H1 (cell line): Measurements from ENCODE around the gene RBMS1. TPM values are rescaled to one million over a fixed set of nuclear protein-coding genes. Genes with fewer than 3 reads are reported as not detected.

Experiments
- CTCF ChIA-PET: fragments of 300-600 bp; sonication (Branson Sonifier 250); formaldehyde crosslinking; loops from one replicate; lab custom pipeline; 2021; ENCODE audit not compliant: partially characterized antibody; lab: Charles Lee
- POLR2A ChIA-PET: fragments of 300-600 bp; sonication (Branson Sonifier 250); formaldehyde crosslinking; loops from one replicate; lab custom pipeline; 2021; ENCODE audit warnings: inconsistent platforms; ENCODE audit not compliant: partially characterized antibody; lab: Charles Lee
- DNase-seq, 2 experiments: peaks; one replicate each; pipeline versions ENCODE4 v3.0.0 to v3.0.0-alpha.2; 2010 to 2022; ENCODE audit warnings: low spot score in 2 of 2, low read depth in 1 of 2, mixed read lengths in 1 of 2
- FAIRE-seq: peaks from 2 replicates; lab custom pipeline; 2011; peaks lifted over from hg19 to GRCh38; lab: Jason Lieb, UNC
- H2AFZ ChIP-seq: 2 replicates; pipeline ENCODE4 v1.8.1; 2012; ENCODE audit warnings: low read length, inconsistent platforms
- H2AK5ac ChIP-seq: 2 replicates; pipeline ENCODE4 v1.6.1; 2013; ENCODE audit warnings: low read depth, low read length
- H2BK120ac ChIP-seq: replicated peaks from 2 replicates; pipeline ENCODE3; 2013; ENCODE audit warnings: low read depth, low read length, inconsistent platforms
- H2BK12ac ChIP-seq: 2 replicates; pipeline ENCODE4 v1.6.1; 2013; ENCODE audit warnings: low read depth, low read length
- H2BK15ac ChIP-seq: 2 replicates; pipeline ENCODE4 v1.6.1; 2013; ENCODE audit warnings: low read length
- H2BK20ac ChIP-seq: 2 replicates; pipeline ENCODE4 v1.6.1; 2013; ENCODE audit warnings: low read length
- H2BK5ac ChIP-seq: 2 replicates; pipeline ENCODE4 v1.6.1; 2013; ENCODE audit warnings: low read depth, low read length
- H3K14ac ChIP-seq: 2 replicates; pipeline ENCODE4 v1.6.1; 2013; ENCODE audit warnings: inconsistent platforms; ENCODE audit not compliant: insufficient read length
- H3K18ac ChIP-seq: 2 replicates; pipeline ENCODE4 v1.6.1; 2013; ENCODE audit warnings: low read length; ENCODE audit errors: extremely low read depth
- H3K23ac ChIP-seq: 2 replicates; pipeline ENCODE4 v1.6.1; 2013; ENCODE audit warnings: inconsistent platforms; ENCODE audit not compliant: insufficient read length
- H3K23me2 ChIP-seq: 2 replicates; pipeline ENCODE4 v1.6.1; 2013; ENCODE audit warnings: low read depth, low read length
- H3K27ac ChIP-seq: 2 replicates; pipeline ENCODE4 v1.6.1; 2011; ENCODE audit warnings: low read depth, low read length, inconsistent platforms
- H3K27me3 ChIP-seq, 4 experiments: replicated peaks in 1 of 4; 1 replicate in 1 of 4; 2 replicates in 3 of 4; pipeline versions ENCODE4 v1.6.1 to v1.8.1; 2011 to 2013; ENCODE audit warnings: low read length in 3 of 4, mild to moderate bottlenecking in 3 of 4, inconsistent platforms in 2 of 4, mixed read lengths in 2 of 4, moderate library complexity in 1 of 4; ENCODE audit not compliant: control insufficient read depth in 3 of 4, insufficient read depth in 3 of 4; ENCODE audit errors: extremely low read depth in 1 of 4
- H3K36me3 ChIP-seq, 4 experiments: 2 replicates each; pipeline versions ENCODE4 v1.6.1 to v1.8.1; 2011 to 2013; ENCODE audit warnings: mild to moderate bottlenecking in 4 of 4, low read length in 3 of 4, moderate library complexity in 2 of 4, control low read depth in 1 of 4, inconsistent platforms in 1 of 4; ENCODE audit not compliant: insufficient read depth in 4 of 4, control insufficient read depth in 2 of 4
- H3K4ac ChIP-seq: replicated peaks from 2 replicates; pipeline ENCODE3; 2013; ENCODE audit warnings: low read length, low read depth, mixed read lengths, inconsistent platforms; ENCODE audit not compliant: insufficient read length
- H3K4me1 ChIP-seq, 4 experiments: replicated peaks in 1 of 4; 1 replicate in 1 of 4; 2 replicates in 3 of 4; pipeline versions ENCODE4 v1.6.1 to v1.8.1; 2011 to 2013; ENCODE audit warnings: low read length in 3 of 4, inconsistent platforms in 2 of 4, mixed read lengths in 1 of 4; ENCODE audit not compliant: insufficient read depth in 4 of 4, control insufficient read depth in 3 of 4
- H3K4me2 ChIP-seq, 2 experiments: 2 replicates each; pipeline versions ENCODE4 v1.6.1 to v1.8.1; 2011 to 2013; ENCODE audit warnings: low read depth in 2 of 2, low read length in 2 of 2, control low read depth in 1 of 2, inconsistent platforms in 1 of 2, mild to moderate bottlenecking in 1 of 2; ENCODE audit not compliant: insufficient read depth in 1 of 2
- H3K4me3 ChIP-seq, 4 experiments: fragments of 200-600, 300-600 bp in 1 of 4; sonication (generic), shearing (Covaris generic), sonication (Bioruptor Twin) in 1 of 4; 2 replicates each; pipeline versions ENCODE4 v1.5.1 to v1.8.1; 2011 to 2016; ENCODE audit warnings: low read length in 4 of 4, low read depth in 3 of 4, control low read depth in 2 of 4, inconsistent platforms in 2 of 4, mild to moderate bottlenecking in 2 of 4, mixed read lengths in 1 of 4, moderate library complexity in 1 of 4; ENCODE audit not compliant: insufficient read depth in 2 of 4; ENCODE audit errors: extremely low read depth in 1 of 4
- H3K56ac ChIP-seq: replicated peaks from 2 replicates; pipeline ENCODE3; 2013; ENCODE audit warnings: low read depth, mild to moderate bottlenecking, mixed read lengths, low read length, inconsistent platforms; ENCODE audit not compliant: insufficient read length
- H3K79me1 ChIP-seq: 2 replicates; pipeline ENCODE4 v1.6.1; 2013; ENCODE audit warnings: low read depth, low read length, control low read depth
- H3K79me2 ChIP-seq, 2 experiments: 2 replicates each; pipeline versions ENCODE4 v1.6.1 to v1.8.1; 2012 to 2013; ENCODE audit warnings: low read length in 2 of 2, mild to moderate bottlenecking in 2 of 2, inconsistent platforms in 1 of 2; ENCODE audit not compliant: insufficient read depth in 2 of 2, control insufficient read depth in 1 of 2
- H3K9ac ChIP-seq, 4 experiments: replicated peaks in 1 of 4; 1 replicate in 1 of 4; 2 replicates in 3 of 4; pipeline versions ENCODE4 v1.6.1 to v1.8.1; 2011 to 2013; ENCODE audit warnings: low read depth in 3 of 4, low read length in 3 of 4, control low read depth in 2 of 4, mild to moderate bottlenecking in 2 of 4, moderate library complexity in 2 of 4, inconsistent platforms in 1 of 4; ENCODE audit errors: extremely low read depth in 1 of 4
- H3K9me3 ChIP-seq, 2 experiments: 2 replicates each; pipeline versions ENCODE4 v1.6.1 to v1.8.1; 2012 to 2013; ENCODE audit warnings: mild to moderate bottlenecking in 2 of 2, moderate library complexity in 2 of 2, control low read depth in 1 of 2, inconsistent platforms in 1 of 2, low read depth in 1 of 2, low read length in 1 of 2, mixed read lengths in 1 of 2; ENCODE audit not compliant: insufficient read depth in 2 of 2
- H4K20me1 ChIP-seq, 2 experiments: replicated peaks in 1 of 2; 2 replicates each; pipeline versions ENCODE3 to v1.8.1; 2011 to 2013; ENCODE audit warnings: inconsistent platforms in 2 of 2, low read length in 2 of 2, mild to moderate bottlenecking in 1 of 2; ENCODE audit not compliant: insufficient read depth in 2 of 2, control insufficient read depth in 1 of 2
- H4K5ac ChIP-seq: 2 replicates; pipeline ENCODE4 v1.6.1; 2013; ENCODE audit warnings: low read length, low read depth, mixed read lengths, inconsistent platforms; ENCODE audit not compliant: insufficient read length
- H4K8ac ChIP-seq: 2 replicates; pipeline ENCODE4 v1.8.0; 2013; ENCODE audit warnings: mild to moderate bottlenecking, moderate library complexity, low read length, inconsistent platforms; ENCODE audit not compliant: insufficient read depth; ENCODE audit errors: extremely low read depth
- H4K91ac ChIP-seq: replicated peaks from 2 replicates; pipeline ENCODE3; 2013; ENCODE audit warnings: low read length, mixed read lengths, inconsistent platforms; ENCODE audit not compliant: insufficient read length
- CHD2 ChIP-seq: IDR thresholded peaks from 2 replicates; pipeline ENCODE4 v1.6.1; 2012; ENCODE audit warnings: low read length, improper control_type of control experiment
- FOSL1 ChIP-seq: IDR thresholded peaks from 2 replicates; pipeline ENCODE4 v1.6.1; 2011; ENCODE audit warnings: mild to moderate bottlenecking, low read depth, low read length, moderate library complexity; ENCODE audit not compliant: insufficient read depth
- GABPA ChIP-seq: IDR thresholded peaks from 2 replicates; pipeline ENCODE4 v1.6.1; 2011; ENCODE audit warnings: mild to moderate bottlenecking, low read length, moderate library complexity, borderline replicate concordance; ENCODE audit not compliant: insufficient read depth
- JUN ChIP-seq: IDR thresholded peaks from 2 replicates; pipeline ENCODE4 v1.6.1; 2011; ENCODE audit warnings: low read depth, mild to moderate bottlenecking, improper control_type of control experiment, low read length
- JUND ChIP-seq: IDR thresholded peaks from 2 replicates; pipeline ENCODE4 v1.6.1; 2011; ENCODE audit warnings: mild to moderate bottlenecking, improper control_type of control experiment, low read length
- KDM4A ChIP-seq: IDR thresholded peaks from one replicate; pipeline ENCODE4 v1.7.1; 2012; ENCODE audit warnings: low read depth, mild to moderate bottlenecking, moderate library complexity, low read length, inconsistent platforms; ENCODE audit not compliant: severe bottlenecking
- KDM5A ChIP-seq: fragments of 200-600 bp; IDR thresholded peaks from 2 replicates; pipeline ENCODE4 v1.7.1; 2012; ENCODE audit warnings: mild to moderate bottlenecking, low read length, inconsistent platforms, mixed read lengths
- MAFK ChIP-seq: IDR thresholded peaks from 2 replicates; pipeline ENCODE4 v1.6.1; 2012; ENCODE audit warnings: low read depth, mild to moderate bottlenecking, improper control_type of control experiment, low read length
- POU5F1 ChIP-seq: IDR thresholded peaks from 2 replicates; pipeline ENCODE4 v1.6.1; 2011; ENCODE audit warnings: low read depth, mild to moderate bottlenecking, low read length, moderate library complexity
- RFX5 ChIP-seq: IDR thresholded peaks from 2 replicates; pipeline ENCODE4 v1.6.1; 2011; ENCODE audit warnings: low read depth, low read length, improper control_type of control experiment, borderline replicate concordance
- RXRA ChIP-seq: IDR thresholded peaks from 2 replicates; pipeline ENCODE4 v1.6.1; 2011; ENCODE audit warnings: low read depth, mild to moderate bottlenecking, low read length, moderate library complexity; ENCODE audit not compliant: insufficient read depth
- SAP30 ChIP-seq: fragments of 300-600 bp; sonication (generic); IDR thresholded peaks from 2 replicates; pipeline ENCODE4 v1.7.1; 2012; ENCODE audit warnings: low read length, moderate library complexity, mild to moderate bottlenecking, inconsistent platforms; ENCODE audit not compliant: insufficient read depth, insufficient replicate concordance
- SIX5 ChIP-seq: IDR thresholded peaks from 2 replicates; pipeline ENCODE4 v1.6.1; 2011; ENCODE audit warnings: mild to moderate bottlenecking, low read depth, low read length
- SRF ChIP-seq: IDR thresholded peaks from 2 replicates; pipeline ENCODE4 v1.6.1; 2011; ENCODE audit warnings: mild to moderate bottlenecking, low read depth, low read length, moderate library complexity
- TAF7 ChIP-seq: optimal IDR thresholded peaks from 2 replicates; pipeline ENCODE3; 2011; ENCODE audit warnings: low read depth, mild to moderate bottlenecking, inconsistent platforms, low read length, moderate library complexity, borderline replicate concordance
- WGBS, 2 experiments: shearing (Covaris generic) in 1 of 2; methylation state at CpG; one replicate each; pipeline versions ENCODE4 v1.1.6 to v1.1.7; 2013 to 2015; ENCODE audit warnings: low lambda C conversion rate in 2 of 2, mixed read lengths in 2 of 2, inconsistent platforms in 1 of 2, low coverage in 1 of 2, missing lambda C conversion rate in 1 of 2; ENCODE audit not compliant: insufficient replicate concordance in 2 of 2, insufficient coverage in 1 of 2, insufficient read length in 1 of 2; ENCODE audit errors: extremely low coverage in 1 of 2, missing lambda C conversion rate in 1 of 2; 5-methylcytosine and 5-hydroxymethylcytosine counted together
- polyA plus RNA-seq, 7 experiments: library from polyadenylated mRNA; depleted of rRNA in 3 of 7; stranded (reverse) in 5 of 7; unstranded in 2 of 7; fragments of >200 nt in 5 of 7; fragments of 200-250 nt in 2 of 7; gene quantifications; 1 replicate in 5 of 7; 2 replicates in 1 of 7; 4 replicates in 1 of 7; pipeline versions ENCODE4 v1.2.1 to v1.2.3, GENCODE V29; 2011 to 2013; ENCODE audit warnings: missing spikeins in 2 of 7, mixed read lengths in 2 of 7
- total RNA-seq: library from RNA; stranded (reverse); fragmentation: NEBNext Ultra II Directional; extraction: Animal tissue kit (Norgen Biotek cat#: 25700); gene quantifications from 2 replicates; pipeline ENCODE4 v1.2.1, GENCODE V29; 2021

RBMS1 gene
- total and polyA plus RNA-seq, 2 of the 8 experiments (the other 6 are each of a cell fraction or from before 2014, with no cell fraction given): 53.7 to 60.0 TPM

- Histone ChIP-seq H4K8ac (no peak overlapping the region), H2BK5ac (no peak overlapping the region), H3K9ac (no peak overlapping the region), H3K4ac (no peak overlapping the region), H3K27me3 (no peaks in the 10 kb centered on the region), H2AFZ (no peak overlapping the region), H3K27ac (no peak overlapping the region), H4K20me1 (no peaks in the 10 kb centered on the region), H2BK20ac (no peak overlapping the region), H3K79me2 (no peaks in the 10 kb centered on the region), H3K56ac (no peak overlapping the region), H3K4me1 (peaks cover 0 to 3% (median under 1%) of the 10 kb centered on the region in 4 experiments; a peak in 3 of 7 replicates), H2BK15ac (no peak overlapping the region), H3K79me1 (no peaks in the 10 kb centered on the region), H3K14ac (no peak overlapping the region), H4K91ac (no peak overlapping the region), H4K5ac (no peak overlapping the region), H3K9me3 (no peaks in the 10 kb centered on the region), H2BK120ac (no peak overlapping the region), H3K23me2 (no peaks in the 10 kb centered on the region), H2BK12ac (no peak overlapping the region), H3K4me3 (no peak overlapping the region), H3K23ac (no peak overlapping the region), H3K4me2 (no peak overlapping the region), H3K36me3 (no peaks in the 10 kb centered on the region), H2AK5ac (no peak overlapping the region), H3K18ac (no peak overlapping the region)
- DNase-seq: no peak
- CTCF ChIA-PET: interaction anchor here (0.9 to 5.3 kb wide), 7 partner anchors 11 to 116 kb away, joined by 3 to 23 read pairs (median 4); no protein-coding TSS in a partner anchor
- WGBS, 2 experiments: 90% methylated on average over 4 of the region's 4 CpGs; no CpG with 5 or more reads in 1 of the 2 experiments
- POLR2A ChIA-PET: no interaction called here
- FAIRE-seq: no peak
- no peak for TF ChIP-seq FOSL1
- no peak for TF ChIP-seq KDM4A
- TF ChIP-seq POU5F1: no peak
- TF ChIP-seq TAF7: no peak
- no peak for TF ChIP-seq JUN
- TF ChIP-seq MAFK: no peak
- TF ChIP-seq RFX5: no peak
- no peak for TF ChIP-seq GABPA
- TF ChIP-seq JUND: no peak
- no peak for TF ChIP-seq SRF
- no peak for TF ChIP-seq RXRA
- TF ChIP-seq CHD2: no peak
- TF ChIP-seq SAP30: no peak
- TF ChIP-seq SIX5: no peak
- no peak for TF ChIP-seq KDM5A
These were observed 267.9 kb downstream of the RBMS1 start for GRCh38 chr2:160225722-160226121.
